NB4 (cell line): Measurements from ENCODE around the gene TCP11L2.

Source experiments
- MYC ChIP-seq: IDR thresholded peaks from 2 replicates; pipeline ENCODE4 v1.6.1; 2011; ENCODE audit warnings: low read depth, low read length
- POLR2A ChIP-seq: IDR thresholded peaks from 2 replicates; pipeline ENCODE4 v1.6.1; 2011; ENCODE audit warnings: mild to moderate bottlenecking; ENCODE audit not compliant: insufficient read length; ENCODE audit errors: extremely low read depth
- TF ChIP-seq, protein P1 (sequence below): IDR thresholded peaks from one replicate; pipeline ENCODE4 v1.5.1; 2012; ENCODE audit warnings: low read depth, low read length
- TF ChIP-seq, protein P2 (sequence below): IDR thresholded peaks from 2 replicates; pipeline ENCODE4 v1.6.1; 2011; ENCODE audit warnings: low read depth, low read length

GRCh38 chr12:106281056-106281782 is 21.3 kb upstream of the TCP11L2 start:
- TF ChIP-seq, protein P1, sequence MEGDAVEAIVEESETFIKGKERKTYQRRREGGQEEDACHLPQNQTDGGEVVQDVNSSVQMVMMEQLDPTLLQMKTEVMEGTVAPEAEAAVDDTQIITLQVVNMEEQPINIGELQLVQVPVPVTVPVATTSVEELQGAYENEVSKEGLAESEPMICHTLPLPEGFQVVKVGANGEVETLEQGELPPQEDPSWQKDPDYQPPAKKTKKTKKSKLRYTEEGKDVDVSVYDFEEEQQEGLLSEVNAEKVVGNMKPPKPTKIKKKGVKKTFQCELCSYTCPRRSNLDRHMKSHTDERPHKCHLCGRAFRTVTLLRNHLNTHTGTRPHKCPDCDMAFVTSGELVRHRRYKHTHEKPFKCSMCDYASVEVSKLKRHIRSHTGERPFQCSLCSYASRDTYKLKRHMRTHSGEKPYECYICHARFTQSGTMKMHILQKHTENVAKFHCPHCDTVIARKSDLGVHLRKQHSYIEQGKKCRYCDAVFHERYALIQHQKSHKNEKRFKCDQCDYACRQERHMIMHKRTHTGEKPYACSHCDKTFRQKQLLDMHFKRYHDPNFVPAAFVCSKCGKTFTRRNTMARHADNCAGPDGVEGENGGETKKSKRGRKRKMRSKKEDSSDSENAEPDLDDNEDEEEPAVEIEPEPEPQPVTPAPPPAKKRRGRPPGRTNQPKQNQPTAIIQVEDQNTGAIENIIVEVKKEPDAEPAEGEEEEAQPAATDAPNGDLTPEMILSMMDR = no peak
- no peak for TF ChIP-seq POLR2A
- TF ChIP-seq MYC = no peak
- TF ChIP-seq, protein P2, sequence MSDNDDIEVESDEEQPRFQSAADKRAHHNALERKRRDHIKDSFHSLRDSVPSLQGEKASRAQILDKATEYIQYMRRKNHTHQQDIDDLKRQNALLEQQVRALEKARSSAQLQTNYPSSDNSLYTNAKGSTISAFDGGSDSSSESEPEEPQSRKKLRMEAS = no peak
